Right cardiac atrium (tissue), 5 donors: ENCODE data around the gene GRM7. TPM values are rescaled to one million over a fixed set of nuclear protein-coding genes. Genes with fewer than 3 reads are reported as not detected.

ENCODE experiments used
- ATAC-seq, 2 donors: fragments of 200-7000 bp; cut with Tn5 transposase; one replicate each; pipeline versions ENCODE4 v1.8.0 to v1.9.1; 2020; ENCODE audit warnings: moderate library complexity in 2 of 2, mild to moderate bottlenecking in 1 of 2
- DNase-seq, 3 donors: peaks; one replicate each; pipeline ENCODE4 v3.0.0-alpha.2; 2020
- H3K27ac ChIP-seq: one replicate; pipeline ENCODE4 v1.5.1; 2013; ENCODE audit warnings: mild to moderate bottlenecking, low read length, control low read depth, moderate library complexity
- H3K27me3 ChIP-seq: one replicate; pipeline ENCODE4 v1.6.1; 2013; ENCODE audit not compliant: control insufficient read depth, insufficient read depth
- H3K4me1 ChIP-seq: one replicate; pipeline ENCODE4 v1.6.1; 2013; ENCODE audit warnings: low read length; ENCODE audit not compliant: control insufficient read depth, insufficient read depth
- H3K4me3 ChIP-seq: one replicate; pipeline ENCODE4 v1.5.1; 2013; ENCODE audit warnings: low read length, control low read depth
- H3K9me3 ChIP-seq: one replicate; pipeline ENCODE4 v1.6.1; 2013; ENCODE audit warnings: low read length; ENCODE audit not compliant: control insufficient read depth
- WGBS: extraction: QIAGEN DNeasy Blood & Tissue Kit; methylation state at CpG from one replicate; pipeline ENCODE4 v1.1.7; 2013; 5-methylcytosine and 5-hydroxymethylcytosine counted together
- intact Hi-C, 4 donors: fragments of 100-400 bp; cut with DNase I; formaldehyde crosslinking; loops; one replicate each; pipeline versions ENCODE4 v1.11.0 to v1.14.0; 2022 to 2023
- polyA plus RNA-seq: library from polyadenylated mRNA; stranded (reverse); fragments of 200-250 nt; gene quantifications from one replicate; pipeline ENCODE4 v1.2.3, GENCODE V29; 2013
- total RNA-seq, 4 donors: library from RNA; stranded (reverse); fragmentation: NEBNext Ultra II Directional; extraction: Animal tissue kit (Norgen Biotek cat#: 25700); gene quantifications; one replicate each; pipeline ENCODE4 v1.2.1, GENCODE V29; 2021
- donor health status: healthy with polysubstance abuse.
- donor health status: DM: no; HTN: yes; CAD: no.
- donor health status: DM: no; HTN: no; CAD: no.
- donor health status: DM: no; HTN: yes; CAD: no; lungs with severe emphysema.
- donor health status: DM: yes; HTN: yes; CAD: no.

GRM7 gene
- total and polyA plus RNA-seq, 5 donors, result not detected

GRCh38 chr3:7368597-7368996 lies 507.7 kb downstream of the GRM7 start:
- 91% methylated on average over 2 of the region's 2 CpGs for WGBS
- Histone ChIP-seq H3K27ac (no peak overlapping the region), H3K27me3 (no peaks in the 10 kb centered on the region), H3K4me1 (no peaks in the 10 kb centered on the region), H3K4me3 (no peak overlapping the region), H3K9me3 (no peaks in the 10 kb centered on the region)
- no peak for ATAC-seq
- intact Hi-C loops, result no loop called here
- no peak for DNase-seq

- no peaks in the 10 kb centered on the region for H3K4me1 ChIP-seq
- no peak for ATAC-seq
- H3K27me3 ChIP-seq, result no peaks in the 10 kb centered on the region
- no peak overlapping the region for H3K4me3 ChIP-seq
- intact Hi-C loops, result no loop called here
- DNase-seq, result no peak
- H3K27ac ChIP-seq, result no peak overlapping the region
- H3K9me3 ChIP-seq, result no peaks in the 10 kb centered on the region
- WGBS, result 65% methylated on average over 7 of the region's 7 CpGs
These were observed 511.0 kb downstream of the GRM7 start for GRCh38 chr3:7371693-7372572.

- DNase-seq, result no peak
- WGBS, result 89% methylated on average over 2 of the region's 2 CpGs
- Histone ChIP-seq H3K9me3 (no peaks in the 10 kb centered on the region), H3K4me1 (no peaks in the 10 kb centered on the region), H3K27ac (no peak overlapping the region), H3K4me3 (no peak overlapping the region), H3K27me3 (no peaks in the 10 kb centered on the region)
- no peak for ATAC-seq
- intact Hi-C loops, result no loop called here
These were observed 516.2 kb downstream of the GRM7 start for GRCh38 chr3:7377103-7377502.

- Histone ChIP-seq H3K9me3 (no peaks in the 10 kb centered on the region), H3K27ac (no peak overlapping the region), H3K4me1 (no peaks in the 10 kb centered on the region), H3K4me3 (no peak overlapping the region), H3K27me3 (no peaks in the 10 kb centered on the region)
- intact Hi-C loops, result no loop called here
- no peak for DNase-seq
- ATAC-seq, result no peak
These were observed 520.8 kb downstream of the GRM7 start for GRCh38 chr3:7381741-7382140.

GRCh38 chr3:7382293-7383010 lies 521.5 kb downstream of the GRM7 start:
- no peaks in the 10 kb centered on the region for H3K9me3 ChIP-seq
- no peaks in the 10 kb centered on the region for H3K4me1 ChIP-seq
- intact Hi-C loops, result no loop called here
- WGBS, result 53% methylated on average over 2 of the region's 2 CpGs
- DNase-seq, result no peak
- no peak overlapping the region for H3K4me3 ChIP-seq
- H3K27me3 ChIP-seq, result no peaks in the 10 kb centered on the region
- no peak overlapping the region for H3K27ac ChIP-seq
- ATAC-seq, result peak; percentile 59 to 88

GRCh38 chr3:7385635-7386034 lies 524.7 kb downstream of the GRM7 start:
- no peak for DNase-seq
- no peaks in the 10 kb centered on the region for H3K9me3 ChIP-seq
- intact Hi-C loops, result no loop called here
- H3K27ac ChIP-seq, result no peak overlapping the region
- no peak overlapping the region for H3K4me3 ChIP-seq
- no peaks in the 10 kb centered on the region for H3K27me3 ChIP-seq
- 65% methylated on average over 2 of the region's 2 CpGs for WGBS
- no peaks in the 10 kb centered on the region for H3K4me1 ChIP-seq
- no peak for ATAC-seq

GRCh38 chr3:7388026-7388425 lies 527.1 kb downstream of the GRM7 start:
- H3K27ac ChIP-seq, result no peak overlapping the region
- no peaks in the 10 kb centered on the region for H3K27me3 ChIP-seq
- no peaks in the 10 kb centered on the region for H3K9me3 ChIP-seq
- no peaks in the 10 kb centered on the region for H3K4me1 ChIP-seq
- 69% methylated on average over 2 of the region's 2 CpGs for WGBS
- DNase-seq, result no peak
- no peak for ATAC-seq
- no peak overlapping the region for H3K4me3 ChIP-seq
- intact Hi-C loops, result no loop called here

- Histone ChIP-seq H3K4me1 (no peaks in the 10 kb centered on the region), H3K27ac (no peak overlapping the region), H3K4me3 (no peak overlapping the region), H3K27me3 (no peaks in the 10 kb centered on the region), H3K9me3 (no peaks in the 10 kb centered on the region)
- 91% methylated on average over 1 of the region's 1 CpG for WGBS
- DNase-seq, result no peak
- ATAC-seq, result no peak
- intact Hi-C loops, result no loop called here
These were observed 531.3 kb downstream of the GRM7 start for GRCh38 chr3:7392206-7392605.

- no peak for DNase-seq
- no peaks in the 10 kb centered on the region for H3K27me3 ChIP-seq
- 90% methylated on average over 6 of the region's 6 CpGs for WGBS
These were observed 533.2 kb downstream of the GRM7 start for GRCh38 chr3:7393944-7394605.

GRCh38 chr3:7396534-7396933 lies 535.6 kb downstream of the GRM7 start:
- Histone ChIP-seq H3K4me3 (no peak overlapping the region), H3K9me3 (no peaks in the 10 kb centered on the region), H3K4me1 (no peaks in the 10 kb centered on the region), H3K27ac (no peak overlapping the region), H3K27me3 (no peaks in the 10 kb centered on the region)
- DNase-seq, result no peak
- no peak for ATAC-seq
- intact Hi-C loops, result no loop called here
- WGBS, result 95% methylated on average over 2 of the region's 2 CpGs

More at GRCh38 chr3:7393944-7394605, 533.2 kb downstream of the GRM7 start:
- Histone ChIP-seq H3K4me1 (no peaks in the 10 kb centered on the region), H3K27ac (no peak overlapping the region), H3K9me3 (no peaks in the 10 kb centered on the region), H3K4me3 (no peak overlapping the region)
- no peak for ATAC-seq
- intact Hi-C loops, result no loop called here

- no peak overlapping the region for H3K4me3 ChIP-seq
- H3K27me3 ChIP-seq, result no peaks in the 10 kb centered on the region
- no peak overlapping the region for H3K27ac ChIP-seq
- no peaks in the 10 kb centered on the region for H3K4me1 ChIP-seq
- intact Hi-C loops, result no loop called here
- DNase-seq (no peak), ATAC-seq (no peak)
- no peaks in the 10 kb centered on the region for H3K9me3 ChIP-seq
- 88% methylated on average over 2 of the region's 2 CpGs for WGBS
These were observed 536.2 kb downstream of the GRM7 start for GRCh38 chr3:7397097-7397496.
